Pancreas (tissue), 10 donors: ENCODE measurements around the gene SPECC1. TPM values are rescaled to one million over a fixed set of nuclear protein-coding genes. Genes with fewer than 3 reads are reported as not detected.

Source experiments
- ATAC-seq, 4 donors: fragments of 200-7000 bp; cut with Tn5 transposase; one replicate each; pipeline versions ENCODE4 v1.8.0 to v1.9.1; 2020; ENCODE audit warnings: mild to moderate bottlenecking in 4 of 4, moderate library complexity in 4 of 4
- DNase-seq, 6 donors: peaks; one replicate each; pipeline ENCODE4 v3.0.0-alpha.2; 2020
- FAIRE-seq: peaks from 2 replicates; lab custom pipeline; 2012; peaks lifted over from hg19 to GRCh38; lab: Jason Lieb, UNC
- H3K27ac ChIP-seq, 4 donors: fragments of 200-600 bp; sonication (generic); 1 replicate in 3 of 4; 2 replicates in 1 of 4; pipeline versions ENCODE4 v1.5.0 to v1.8.0; 2020
- H3K27me3 ChIP-seq, 4 donors: fragments of 200-600 bp; one replicate each; pipeline ENCODE4 v1.8.0; 2021
- H3K36me3 ChIP-seq, 3 donors: fragments of 200-600 bp; sonication (generic) in 1 of 3; one replicate each; pipeline versions ENCODE4 v1.5.0 to v1.8.0; 2020 to 2021
- H3K4me1 ChIP-seq, 3 donors: fragments of 200-600 bp; one replicate each; pipeline ENCODE4 v1.8.0; 2021
- H3K4me3 ChIP-seq, 4 donors: fragments of 200-600 bp; sonication (generic) in 2 of 4; one replicate each; pipeline versions ENCODE4 v1.5.0 to v1.8.0; 2020 to 2021
- H3K9me3 ChIP-seq, 4 donors: fragments of 200-600 bp; one replicate each; pipeline ENCODE4 v1.8.0; 2021
- CTCF ChIP-seq, 4 donors: fragments of 200-600 bp; sonication (generic) in 3 of 4; IDR thresholded peaks; one replicate each; pipeline versions ENCODE4 v1.5.0 to v1.8.0; 2021; ENCODE audit warnings: antibody characterized with exemption in 4 of 4
- WGBS, 2 donors: extraction: QIAGEN DNeasy Blood & Tissue Kit; methylation state at CpG; one replicate each; pipeline ENCODE4 v1.1.7; 2013; 5-methylcytosine and 5-hydroxymethylcytosine counted together
- intact Hi-C, 3 donors: fragments of 100-400 bp; cut with DNase I; formaldehyde crosslinking; loops; one replicate each; pipeline versions ENCODE4 v1.11.1 to v1.14.2; 2022
- polyA plus RNA-seq, 2 donors: library from polyadenylated mRNA; stranded (reverse); fragments of 200-250 nt; gene quantifications; one replicate each; pipeline ENCODE4 v1.2.3, GENCODE V29; 2013
- total RNA-seq, 6 donors: library from RNA; stranded (reverse); fragmentation: NEBNext Ultra II Directional in 4 of 6; extraction: Animal tissue kit (Norgen Biotek cat#: 25700) in 4 of 6; gene quantifications; one replicate each; pipeline versions ENCODE4 v1.2.1 to v1.2.4, GENCODE V29; 2021 to 2023
- donor health status: healthy with polysubstance abuse.
- donor health status: DM: no; HTN: no; CAD: no; lungs with moderate emphysema.
- donor health status: DM: no; HTN: no; CAD: no.
- donor health status: control.
- donor health status: control.
- donor health status: Bipolar disorder and iron deficiency.
- donor health status: DM: yes; HTN: yes; CAD: no.
- donor health status: DM: no; HTN: no; CAD: no.
- donor health status: DM: no; HTN: no; CAD: no.
- donor health status: DM: yes; HTN: yes; CAD: no.

SPECC1 gene
- total and polyA plus RNA-seq, 8 donors = 5.6 to 22.2 (median 8.1) TPM

- Histone ChIP-seq H3K4me1 (no peaks in the 10 kb centered on the region), H3K4me3 (no peak overlapping the region), H3K27me3 (no peaks in the 10 kb centered on the region), H3K27ac (no peak overlapping the region), H3K36me3 (no peaks in the 10 kb centered on the region), H3K9me3 (no peaks in the 10 kb centered on the region)
- FAIRE-seq (no peak), DNase-seq (no peak), ATAC-seq (no peak)
- intact Hi-C loops = no loop called here
- TF ChIP-seq CTCF (IDR thresholded peaks at IDR 0.05) = no peak
- 75 to 85% methylated on average over 2 of the region's 2 CpGs for WGBS, 2 donors
These were observed 175.0 kb downstream of the SPECC1 start for GRCh38 chr17:20184181-20184580.

- Histone ChIP-seq H3K27ac (no peak overlapping the region), H3K9me3 (no peaks in the 10 kb centered on the region), H3K4me3 (no peak overlapping the region), H3K27me3 (no peaks in the 10 kb centered on the region), H3K4me1 (no peaks in the 10 kb centered on the region), H3K36me3 (no peaks in the 10 kb centered on the region)
- ATAC-seq (peak in 2 of 4 donors; percentile 30 to 44), DNase-seq (no peak), FAIRE-seq (no peak)
- 91 to 93% methylated on average over 10 of the region's 10 CpGs for whole genome bisulfite sequencing, 2 donors
- intact Hi-C loops = no loop called here
- no peak for TF ChIP-seq CTCF (IDR thresholded peaks at IDR 0.05)
These were observed 175.9 kb downstream of the SPECC1 start for GRCh38 chr17:20184977-20185619.

- no peak for TF ChIP-seq CTCF (IDR thresholded peaks at IDR 0.05)
- WGBS, 2 donors = 72 to 75% methylated on average over 4 of the region's 4 CpGs
- no peaks in the 10 kb centered on the region for H3K9me3 ChIP-seq
- ATAC-seq = no peak
- no peaks in the 10 kb centered on the region for H3K27me3 ChIP-seq
- H3K27ac ChIP-seq = no peak overlapping the region
- H3K4me3 ChIP-seq = no peak overlapping the region
- no peaks in the 10 kb centered on the region for H3K4me1 ChIP-seq
- DNase-seq = no peak
- H3K36me3 ChIP-seq = no peaks in the 10 kb centered on the region
- no peak for FAIRE-seq
- intact Hi-C loops = no loop called here
These were observed 177.9 kb downstream of the SPECC1 start for GRCh38 chr17:20187049-20187448.

- Histone ChIP-seq H3K27ac (no peak overlapping the region), H3K9me3 (no peaks in the 10 kb centered on the region), H3K36me3 (no peaks in the 10 kb centered on the region), H3K27me3 (no peaks in the 10 kb centered on the region), H3K4me3 (no peak overlapping the region), H3K4me1 (no peaks in the 10 kb centered on the region)
- no peak for DNase-seq
- 91 to 95% methylated on average over 5 of the region's 5 CpGs for WGBS, 2 donors
- no peak for TF ChIP-seq CTCF (IDR thresholded peaks at IDR 0.05)
- no peak for ATAC-seq
- no peak for FAIRE-seq
- intact Hi-C loops = no loop called here
These were observed 180.1 kb downstream of the SPECC1 start for GRCh38 chr17:20189302-20189701.

- no peaks in the 10 kb centered on the region for H3K27me3 ChIP-seq
- no peaks in the 10 kb centered on the region for H3K4me1 ChIP-seq
- TF ChIP-seq CTCF (IDR thresholded peaks at IDR 0.05) = no peak
- 79 to 84% methylated on average over 2 of the region's 2 CpGs for WGBS, 2 donors
- H3K9me3 ChIP-seq = no peaks in the 10 kb centered on the region
- H3K36me3 ChIP-seq = no peaks in the 10 kb centered on the region
- no peak for DNase-seq
- no peak overlapping the region for H3K4me3 ChIP-seq
- no peak overlapping the region for H3K27ac ChIP-seq
- intact Hi-C loops = no loop called here
- no peak for ATAC-seq
- FAIRE-seq = peak; percentile 54
These were observed 180.8 kb downstream of the SPECC1 start for GRCh38 chr17:20189979-20190378.
